Keratinocyte (primary cell): Measurements from ENCODE around the gene NEU2. TPM values are rescaled to one million over a fixed set of nuclear protein-coding genes. Genes with fewer than 3 reads are reported as not detected.

Experiments
- DNase-seq: peaks from one replicate; pipeline ENCODE4 v3.0.0-alpha.2; 2011; ENCODE audit warnings: low read depth, missing footprints, low spot score
- FAIRE-seq: peaks from 2 replicates; lab custom pipeline; 2011; peaks lifted over from hg19 to GRCh38; lab: Jason Lieb, UNC
- H2AFZ ChIP-seq: 2 replicates; pipeline ENCODE4 v1.6.0; 2012; ENCODE audit warnings: low read length, control low read depth, inconsistent platforms; ENCODE audit not compliant: control insufficient read depth
- H3K27ac ChIP-seq: 2 replicates; pipeline ENCODE4 v1.5.1; 2011; ENCODE audit warnings: low read length; ENCODE audit not compliant: control insufficient read depth, insufficient read depth
- H3K27me3 ChIP-seq: 3 replicates; pipeline ENCODE4 v1.6.0; 2011; ENCODE audit warnings: low read length; ENCODE audit not compliant: control insufficient read depth, insufficient read depth; ENCODE audit errors: extremely low read depth
- H3K36me3 ChIP-seq, 2 experiments: 2 replicates in 1 of 2; 3 replicates in 1 of 2; pipeline ENCODE4 v1.5.1; 2011; ENCODE audit warnings: low read length in 2 of 2, mild to moderate bottlenecking in 1 of 2; ENCODE audit not compliant: control insufficient read depth in 2 of 2, insufficient read depth in 2 of 2; ENCODE audit errors: extremely low read depth in 1 of 2
- H3K4me1 ChIP-seq: 3 replicates; pipeline ENCODE4 v1.5.1; 2011; ENCODE audit warnings: low read length; ENCODE audit not compliant: control insufficient read depth, insufficient read depth; ENCODE audit errors: extremely low read depth
- H3K4me2 ChIP-seq: 3 replicates; pipeline ENCODE4 v1.6.0; 2011; ENCODE audit warnings: low read depth, low read length; ENCODE audit not compliant: control insufficient read depth, insufficient read depth; ENCODE audit errors: extremely low read depth
- H3K4me3 ChIP-seq, 3 experiments: fragments of 200-600 bp in 1 of 3; sonication (generic) in 1 of 3; 2 replicates in 2 of 3; 3 replicates in 1 of 3; pipeline ENCODE4 v1.5.1; 2011 to 2016; ENCODE audit warnings: low read length in 3 of 3, mild to moderate bottlenecking in 3 of 3, control low read depth in 2 of 3, inconsistent platforms in 1 of 3, low read depth in 1 of 3, mixed read lengths in 1 of 3, mixed run types in 1 of 3, moderate library complexity in 1 of 3; ENCODE audit not compliant: control insufficient read depth in 2 of 3, insufficient read depth in 2 of 3; ENCODE audit errors: extremely low read depth in 1 of 3
- H3K79me2 ChIP-seq: 2 replicates; pipeline ENCODE4 v1.6.0; 2012; ENCODE audit warnings: low read length; ENCODE audit not compliant: control insufficient read depth, insufficient read depth
- H3K9ac ChIP-seq: 3 replicates; pipeline ENCODE4 v1.6.0; 2011; ENCODE audit warnings: low read length; ENCODE audit not compliant: control insufficient read depth, insufficient read depth; ENCODE audit errors: extremely low read depth
- H3K9me1 ChIP-seq: 3 replicates; pipeline ENCODE4 v1.6.0; 2011; ENCODE audit warnings: low read length; ENCODE audit not compliant: control insufficient read depth, insufficient read depth; ENCODE audit errors: extremely low read depth
- H3K9me3 ChIP-seq: 2 replicates; pipeline ENCODE4 v1.5.1; 2012; ENCODE audit warnings: low read depth, low read length; ENCODE audit not compliant: control insufficient read depth
- H4K20me1 ChIP-seq: 3 replicates; pipeline ENCODE4 v1.6.0; 2011; ENCODE audit warnings: low read length; ENCODE audit not compliant: control insufficient read depth, insufficient read depth; ENCODE audit errors: extremely low read depth
- CTCF ChIP-seq, 3 experiments: IDR thresholded peaks in 1 of 3; conservative IDR thresholded peaks in 1 of 3; optimal IDR thresholded peaks in 1 of 3; 2 replicates in 2 of 3; 3 replicates in 1 of 3; pipeline versions ENCODE3 to v1.5.1; 2011; ENCODE audit warnings: low read length in 3 of 3, mild to moderate bottlenecking in 3 of 3, moderate library complexity in 2 of 3, control low read depth in 1 of 3, inconsistent platforms in 1 of 3; ENCODE audit not compliant: insufficient read depth in 2 of 3; ENCODE audit errors: extremely low read depth in 1 of 3
- EZH2 ChIP-seq: IDR thresholded peaks from one replicate; pipeline ENCODE4 v1.6.1; 2012; ENCODE audit warnings: inconsistent platforms, mild to moderate bottlenecking, low read length, moderate library complexity
- dilution Hi-C: fragments of 300-500 bp; cut with MboI; formaldehyde crosslinking; loops from one replicate; pipeline ENCODE4 v1.7.0; 2020; ENCODE audit warnings: low sequenced_read_pairs; ENCODE audit not compliant: extremely low pct_ligation_motif_present
- polyA plus RNA-seq, 5 experiments: library from polyadenylated mRNA; depleted of rRNA in 3 of 5; stranded (reverse) in 3 of 5; stranded (forward) in 1 of 5; unstranded in 1 of 5; fragments of >200 nt; gene quantifications; 1 replicate in 1 of 5; 2 replicates in 3 of 5; 3 replicates in 1 of 5; pipeline versions ENCODE4 v1.2.1 to v1.2.3, GENCODE V29; 2011 to 2012; ENCODE audit warnings: missing spikeins in 2 of 5, low read depth in 1 of 5, low replicate concordance in 1 of 5

The NEU2 gene
- polyA plus RNA-seq, 1 donor (not counting 4 experiments of a cell fraction or from before 2014, with no cell fraction given): not detected

GRCh38 chr2:233020454-233020853 is 12.0 kb upstream of the NEU2 start:
- H3K9me3 ChIP-seq: no peaks in the 10 kb centered on the region
- no peak overlapping the region for H2AFZ ChIP-seq
- no peak overlapping the region for H3K4me2 ChIP-seq
- H3K4me1 ChIP-seq: no peaks in the 10 kb centered on the region
- H3K27ac ChIP-seq: no peak overlapping the region
- H3K9ac ChIP-seq: no peak overlapping the region
- dilution Hi-C loops: no loop called here
- H3K79me2 ChIP-seq: no peaks in the 10 kb centered on the region
- H3K9me1 ChIP-seq: no peaks in the 10 kb centered on the region
- DNase-seq (no peak), FAIRE-seq (no peak)
- TF ChIP-seq EZH2: no peak
- no peak for TF ChIP-seq CTCF (optimal IDR thresholded peaks at IDR 0.05 in 1 of 3, IDR thresholded peaks at IDR 0.05 in 1 of 3, conservative IDR thresholded peaks at IDR 0.05 in 1 of 3; ENCODE audit: extremely low read depth in 1 of 3, insufficient read depth in 2 of 3, low read length in 3 of 3)
- H3K27me3 ChIP-seq: no peaks in the 10 kb centered on the region
- H3K36me3 ChIP-seq: no peaks in the 10 kb centered on the region
- no peak overlapping the region for H3K4me3 ChIP-seq
- no peaks in the 10 kb centered on the region for H4K20me1 ChIP-seq

- H3K4me1 ChIP-seq: peaks cover 8% of the 10 kb centered on the region
- no peak overlapping the region for H3K4me3 ChIP-seq
- H4K20me1 ChIP-seq: no peaks in the 10 kb centered on the region
- H3K9me3 ChIP-seq: no peaks in the 10 kb centered on the region
- FAIRE-seq (no peak), DNase-seq (no peak)
- TF ChIP-seq EZH2 (no peak), CTCF (optimal IDR thresholded peaks at IDR 0.05 in 1 of 3, IDR thresholded peaks at IDR 0.05 in 1 of 3, conservative IDR thresholded peaks at IDR 0.05 in 1 of 3; ENCODE audit: extremely low read depth in 1 of 3, insufficient read depth in 2 of 3, low read length in 3 of 3) (no peak)
- H3K9me1 ChIP-seq: no peaks in the 10 kb centered on the region
- H3K36me3 ChIP-seq: no peaks in the 10 kb centered on the region
- no peak overlapping the region for H3K4me2 ChIP-seq
- no peaks in the 10 kb centered on the region for H3K79me2 ChIP-seq
- no peaks in the 10 kb centered on the region for H3K27me3 ChIP-seq
- dilution Hi-C loops: no loop called here
- no peak overlapping the region for H2AFZ ChIP-seq
- no peak overlapping the region for H3K27ac ChIP-seq
- H3K9ac ChIP-seq: no peak overlapping the region
Measured at GRCh38 chr2:233021771-233022170, 10.7 kb upstream of the NEU2 start.
